Astrocyte of the hippocampus (primary cell): Measurements from ENCODE around the gene ADCY1.

Source experiments
- DNase-seq: peaks from one replicate; pipeline ENCODE4 v3.0.0; 2011; ENCODE audit warnings: low read depth, low spot score

Gene ADCY1

GRCh38 chr7:45663965-45664633 is 89.9 kb downstream of the ADCY1 start:
- no peak for DNase-seq

- no peak for DNase-seq
These were observed 91.0 kb downstream of the ADCY1 start for GRCh38 chr7:45665172-45665571.

GRCh38 chr7:45670227-45670626 is 96.1 kb downstream of the ADCY1 start:
- DNase-seq, result no peak

- DNase-seq, result no peak
These were observed 96.5 kb downstream of the ADCY1 start for GRCh38 chr7:45670717-45671116.

- no peak for DNase-seq
These were observed 103.2 kb downstream of the ADCY1 start for GRCh38 chr7:45677311-45677900.

- no peak for DNase-seq
These were observed 105.3 kb downstream of the ADCY1 start for GRCh38 chr7:45679516-45679915.

GRCh38 chr7:45680776-45681175 is 106.6 kb downstream of the ADCY1 start:
- DNase-seq, result no peak

GRCh38 chr7:45681596-45682357 is 107.6 kb downstream of the ADCY1 start:
- no peak for DNase-seq

GRCh38 chr7:45682358-45682735 is 108.2 kb downstream of the ADCY1 start:
- no peak for DNase-seq

GRCh38 chr7:45682836-45683555 is 108.8 kb downstream of the ADCY1 start:
- no peak for DNase-seq

- no peak for DNase-seq
These were observed 109.5 kb downstream of the ADCY1 start for GRCh38 chr7:45683556-45684148.

- DNase-seq, result no peak
These were observed 110.9 kb downstream of the ADCY1 start for GRCh38 chr7:45684910-45685618.

GRCh38 chr7:45685619-45686240 is 111.6 kb downstream of the ADCY1 start:
- no peak for DNase-seq

GRCh38 chr7:45686441-45687184 is 112.4 kb downstream of the ADCY1 start:
- DNase-seq, result no peak

- DNase-seq, result no peak
These were observed 113.0 kb downstream of the ADCY1 start for GRCh38 chr7:45687185-45687560.

- DNase-seq, result peak; percentile 21
These were observed 113.6 kb downstream of the ADCY1 start for GRCh38 chr7:45687721-45688120.

GRCh38 chr7:45688382-45688781 is 114.2 kb downstream of the ADCY1 start:
- DNase-seq, result no peak

- DNase-seq, result peak; percentile 70
These were observed 115.0 kb downstream of the ADCY1 start for GRCh38 chr7:45689011-45689796.
